HepG2 (cell line): ENCODE data around the gene PRKG1.

Experiments
- EP300 ChIP-seq, 3 experiments: sonication (generic) in 1 of 3; formaldehyde crosslinking in 1 of 3; IDR thresholded peaks; 2 replicates each; pipeline versions ENCODE4 v1.5.1 to v1.6.1; 2011 to 2020; ENCODE audit warnings: low read depth in 2 of 3, low read length in 2 of 3, borderline replicate concordance in 1 of 3, improper control_type of control experiment in 1 of 3, mild to moderate bottlenecking in 1 of 3, missing genetic modification reagents in 1 of 3, moderate library complexity in 1 of 3
- EZH2 ChIP-seq: conservative IDR thresholded peaks from 2 replicates; pipeline ENCODE4 v1.6.1; 2012; ENCODE audit warnings: mild to moderate bottlenecking, low read depth, low read length, moderate library complexity
- MEF2D ChIP-seq: sonication (generic); formaldehyde crosslinking; IDR thresholded peaks from 2 replicates; pipeline ENCODE4 v1.5.1; 2020; ENCODE audit warnings: mild to moderate bottlenecking, missing genetic modification reagents
- MXI1 ChIP-seq: IDR thresholded peaks from 3 replicates; pipeline ENCODE4 v1.6.1; 2012; ENCODE audit warnings: low read depth, low read length, inconsistent platforms, borderline replicate concordance
- PAF1 ChIP-seq: IDR thresholded peaks from 2 replicates; pipeline ENCODE4 v1.6.1; 2016; ENCODE audit warnings: missing genetic modification reagents, missing compliant biosample characterization
- REPIN1 ChIP-seq: sonication (generic); formaldehyde crosslinking; IDR thresholded peaks from 2 replicates; pipeline ENCODE4 v1.8.0; 2022; ENCODE audit warnings: missing genetic modification reagents, low read depth, mild to moderate bottlenecking, borderline replicate concordance
- ZNF263 ChIP-seq: sonication (generic); formaldehyde crosslinking; IDR thresholded peaks from 2 replicates; pipeline ENCODE4 v1.4.0; 2020; ENCODE audit warnings: missing genetic modification reagents
- TF ChIP-seq, protein P1 (sequence below): sonication (generic); formaldehyde crosslinking; IDR thresholded peaks from 2 replicates; pipeline ENCODE4 v1.5.0; 2020; ENCODE audit warnings: mild to moderate bottlenecking, missing genetic modification reagents, moderate library complexity

DNA sequence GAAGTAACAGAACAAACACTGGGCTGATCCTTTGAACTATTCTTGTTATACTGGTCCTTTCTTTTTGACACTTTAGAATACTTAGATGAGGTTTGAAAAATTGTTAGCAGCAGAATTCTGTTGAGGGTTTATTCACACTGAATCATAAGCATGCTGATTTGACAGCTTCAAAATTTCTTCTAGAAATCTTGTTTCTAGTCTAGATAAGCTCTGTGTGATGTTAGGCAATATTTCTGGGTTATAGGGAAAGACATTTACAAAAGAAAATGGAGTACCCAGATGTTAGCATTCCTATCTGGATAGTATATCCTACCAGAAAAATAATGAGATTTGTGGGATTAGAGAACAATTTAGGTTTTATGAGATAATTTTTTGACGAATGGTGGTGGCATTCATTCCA lies 613.0 kb downstream of the PRKG1 start:
- TF ChIP-seq MEF2D (CRISPR knock-in tag): no peak
- TF ChIP-seq MXI1: no peak
- TF ChIP-seq EP300 (IDR thresholded peaks at IDR 0.05; ENCODE audit: low read depth in 2 of 2, low read length in 2 of 2): no peak
- TF ChIP-seq EP300 (CRISPR knock-in tag; IDR thresholded peaks at IDR 0.05; ENCODE audit: borderline replicate concordance): no peak
- TF ChIP-seq REPIN1 (CRISPR knock-in tag): no peak
- TF ChIP-seq EZH2: no peak
- TF ChIP-seq ZNF263 (CRISPR knock-in tag): no peak
- TF ChIP-seq, protein P1, sequence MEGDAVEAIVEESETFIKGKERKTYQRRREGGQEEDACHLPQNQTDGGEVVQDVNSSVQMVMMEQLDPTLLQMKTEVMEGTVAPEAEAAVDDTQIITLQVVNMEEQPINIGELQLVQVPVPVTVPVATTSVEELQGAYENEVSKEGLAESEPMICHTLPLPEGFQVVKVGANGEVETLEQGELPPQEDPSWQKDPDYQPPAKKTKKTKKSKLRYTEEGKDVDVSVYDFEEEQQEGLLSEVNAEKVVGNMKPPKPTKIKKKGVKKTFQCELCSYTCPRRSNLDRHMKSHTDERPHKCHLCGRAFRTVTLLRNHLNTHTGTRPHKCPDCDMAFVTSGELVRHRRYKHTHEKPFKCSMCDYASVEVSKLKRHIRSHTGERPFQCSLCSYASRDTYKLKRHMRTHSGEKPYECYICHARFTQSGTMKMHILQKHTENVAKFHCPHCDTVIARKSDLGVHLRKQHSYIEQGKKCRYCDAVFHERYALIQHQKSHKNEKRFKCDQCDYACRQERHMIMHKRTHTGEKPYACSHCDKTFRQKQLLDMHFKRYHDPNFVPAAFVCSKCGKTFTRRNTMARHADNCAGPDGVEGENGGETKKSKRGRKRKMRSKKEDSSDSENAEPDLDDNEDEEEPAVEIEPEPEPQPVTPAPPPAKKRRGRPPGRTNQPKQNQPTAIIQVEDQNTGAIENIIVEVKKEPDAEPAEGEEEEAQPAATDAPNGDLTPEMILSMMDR (CRISPR knock-in tag): no peak
- no peak for TF ChIP-seq PAF1
